Lung (tissue), 12 donors: ENCODE measurements around the gene BCL2L2. TPM values are rescaled to one million over a fixed set of nuclear protein-coding genes. Genes with fewer than 3 reads are reported as not detected.

Experiments
- ATAC-seq: fragments of 200-7000 bp; cut with Tn5 transposase; one replicate; pipeline ENCODE4 v1.9.1; 2020; ENCODE audit warnings: moderate number of reproducible peaks; ENCODE audit not compliant: insufficient read depth, low FRiP score
- DNase-seq, 3 donors: peaks; one replicate each; pipeline ENCODE4 v3.0.0-alpha.2; 2013 to 2017
- H3K27ac ChIP-seq, 2 donors: one replicate each; pipeline ENCODE4 v1.5.1; 2013; ENCODE audit warnings: mild to moderate bottlenecking in 2 of 2, moderate library complexity in 2 of 2, control low read depth in 1 of 2, inconsistent platforms in 1 of 2, low read depth in 1 of 2, low read length in 1 of 2
- H3K27me3 ChIP-seq, 3 donors: one replicate each; pipeline ENCODE4 v1.5.1; 2013; ENCODE audit warnings: low read length in 2 of 3; ENCODE audit not compliant: control insufficient read depth in 3 of 3, insufficient read depth in 3 of 3
- H3K36me3 ChIP-seq, 4 donors: one replicate each; pipeline ENCODE4 v1.5.1; 2013; ENCODE audit warnings: low read length in 4 of 4, mild to moderate bottlenecking in 1 of 4, moderate library complexity in 1 of 4; ENCODE audit not compliant: control insufficient read depth in 4 of 4, insufficient read depth in 4 of 4
- H3K4me1 ChIP-seq, 5 donors: one replicate each; pipeline ENCODE4 v1.5.1; 2013; ENCODE audit warnings: low read length in 5 of 5, mild to moderate bottlenecking in 2 of 5, moderate library complexity in 1 of 5; ENCODE audit not compliant: control insufficient read depth in 5 of 5, insufficient read depth in 5 of 5
- H3K4me3 ChIP-seq: one replicate; pipeline ENCODE4 v1.5.1; 2013; ENCODE audit warnings: mild to moderate bottlenecking, control low read depth, moderate library complexity
- H3K9ac ChIP-seq, 2 donors: one replicate each; pipeline ENCODE4 v1.5.1; 2013; ENCODE audit warnings: low read length in 2 of 2, control low read depth in 1 of 2; ENCODE audit not compliant: insufficient read depth in 1 of 2
- H3K9me3 ChIP-seq, 4 donors: one replicate each; pipeline ENCODE4 v1.5.1; 2013; ENCODE audit warnings: low read length in 3 of 4, mild to moderate bottlenecking in 1 of 4, moderate library complexity in 1 of 4; ENCODE audit not compliant: control insufficient read depth in 4 of 4, insufficient read depth in 3 of 4
- WGBS, 2 donors: extraction: QIAGEN DNeasy Blood & Tissue Kit; methylation state at CpG; one replicate each; pipeline ENCODE4 v1.1.7; 2013; 5-methylcytosine and 5-hydroxymethylcytosine counted together
- polyA plus RNA-seq, 2 donors: library from polyadenylated mRNA; stranded (reverse); fragments of 200-250 nt; gene quantifications; one replicate each; pipeline ENCODE4 v1.2.1, GENCODE V29; 2013
- total RNA-seq, 2 donors: library from RNA; depleted of rRNA in 1 of 2; stranded (reverse); fragments of >200 nt in 1 of 2; gene quantifications; one replicate each; pipeline ENCODE4 v1.2.1, GENCODE V29; 2014 to 2021
- TF ChIP-seq, protein P1 (sequence below): IDR thresholded peaks from 2 replicates; pipeline ENCODE4 v1.5.1; 2012; ENCODE audit warnings: mild to moderate bottlenecking; ENCODE audit errors: control extremely low read depth, extremely low read depth
- donor health status: control.
- donor health status: control.
- donor health status: Bipolar disorder and iron deficiency.
- donor health status: healthy.
- donor health status: DM: yes; HTN: yes; CAD: no.

BCL2L2 gene
- total and polyA plus RNA-seq, 4 donors, result 20.8 to 52.8 (median 39.8) TPM

DNA sequence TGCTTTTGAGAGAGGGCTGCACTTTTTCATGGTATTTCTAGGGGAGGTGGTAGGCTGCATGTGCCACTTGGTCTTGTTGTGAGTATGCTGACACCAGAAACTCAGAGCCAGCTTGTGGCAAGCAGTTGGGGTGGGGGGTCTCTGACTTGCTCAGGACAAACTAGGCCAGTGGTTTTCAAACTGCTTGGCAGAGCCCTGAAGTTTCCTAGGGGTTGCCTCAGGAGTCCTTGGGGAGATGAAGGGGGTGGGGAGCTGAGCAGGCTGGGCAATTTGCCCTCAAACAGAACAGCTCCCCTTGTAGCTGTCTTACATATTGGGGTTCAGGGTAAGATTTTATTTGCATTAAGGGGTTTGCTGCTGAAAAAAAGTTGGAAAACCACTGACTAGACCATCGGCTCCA is 3.9 kb downstream of the BCL2L2 start:
- no peak for ATAC-seq
- H3K36me3 ChIP-seq, result peaks cover 0 to 31% (median 18%) of the 10 kb centered on the region in 4 donors
- DNase-seq, result no peak

GRCh38 chr14:23316300-23316699 is 9.7 kb downstream of the BCL2L2 start:
- Histone ChIP-seq H3K27ac (no peak overlapping the region), H3K9ac (no peak overlapping the region), H3K4me1 (peaks cover 0 to 6% (median 4%) of the 10 kb centered on the region in 5 donors), H3K9me3 (no peaks in the 10 kb centered on the region), H3K36me3 (peaks cover 0 to 8% (median 0%) of the 10 kb centered on the region in 4 donors), H3K27me3 (no peaks in the 10 kb centered on the region), H3K4me3 (no peak overlapping the region)
- no peak for ATAC-seq
- 92 to 97% methylated on average over 5 of the region's 5 CpGs for WGBS, 2 donors
- TF ChIP-seq, protein P1, sequence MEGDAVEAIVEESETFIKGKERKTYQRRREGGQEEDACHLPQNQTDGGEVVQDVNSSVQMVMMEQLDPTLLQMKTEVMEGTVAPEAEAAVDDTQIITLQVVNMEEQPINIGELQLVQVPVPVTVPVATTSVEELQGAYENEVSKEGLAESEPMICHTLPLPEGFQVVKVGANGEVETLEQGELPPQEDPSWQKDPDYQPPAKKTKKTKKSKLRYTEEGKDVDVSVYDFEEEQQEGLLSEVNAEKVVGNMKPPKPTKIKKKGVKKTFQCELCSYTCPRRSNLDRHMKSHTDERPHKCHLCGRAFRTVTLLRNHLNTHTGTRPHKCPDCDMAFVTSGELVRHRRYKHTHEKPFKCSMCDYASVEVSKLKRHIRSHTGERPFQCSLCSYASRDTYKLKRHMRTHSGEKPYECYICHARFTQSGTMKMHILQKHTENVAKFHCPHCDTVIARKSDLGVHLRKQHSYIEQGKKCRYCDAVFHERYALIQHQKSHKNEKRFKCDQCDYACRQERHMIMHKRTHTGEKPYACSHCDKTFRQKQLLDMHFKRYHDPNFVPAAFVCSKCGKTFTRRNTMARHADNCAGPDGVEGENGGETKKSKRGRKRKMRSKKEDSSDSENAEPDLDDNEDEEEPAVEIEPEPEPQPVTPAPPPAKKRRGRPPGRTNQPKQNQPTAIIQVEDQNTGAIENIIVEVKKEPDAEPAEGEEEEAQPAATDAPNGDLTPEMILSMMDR, result no peak
- DNase-seq, result no peak

More for the DNA sequence above, 3.9 kb downstream of the BCL2L2 start:
- WGBS, 2 donors, result 92 to 97% methylated on average over 1 of the region's 1 CpG
- Histone ChIP-seq H3K4me3 (no peak overlapping the region), H3K9ac (no peak overlapping the region), H3K27ac (no peak overlapping the region), H3K9me3 (no peaks in the 10 kb centered on the region), H3K4me1 (peaks cover 0 to 21% (median 12%) of the 10 kb centered on the region in 5 donors), H3K27me3 (no peaks in the 10 kb centered on the region)
- TF ChIP-seq, protein P1, result no peak

DNA sequence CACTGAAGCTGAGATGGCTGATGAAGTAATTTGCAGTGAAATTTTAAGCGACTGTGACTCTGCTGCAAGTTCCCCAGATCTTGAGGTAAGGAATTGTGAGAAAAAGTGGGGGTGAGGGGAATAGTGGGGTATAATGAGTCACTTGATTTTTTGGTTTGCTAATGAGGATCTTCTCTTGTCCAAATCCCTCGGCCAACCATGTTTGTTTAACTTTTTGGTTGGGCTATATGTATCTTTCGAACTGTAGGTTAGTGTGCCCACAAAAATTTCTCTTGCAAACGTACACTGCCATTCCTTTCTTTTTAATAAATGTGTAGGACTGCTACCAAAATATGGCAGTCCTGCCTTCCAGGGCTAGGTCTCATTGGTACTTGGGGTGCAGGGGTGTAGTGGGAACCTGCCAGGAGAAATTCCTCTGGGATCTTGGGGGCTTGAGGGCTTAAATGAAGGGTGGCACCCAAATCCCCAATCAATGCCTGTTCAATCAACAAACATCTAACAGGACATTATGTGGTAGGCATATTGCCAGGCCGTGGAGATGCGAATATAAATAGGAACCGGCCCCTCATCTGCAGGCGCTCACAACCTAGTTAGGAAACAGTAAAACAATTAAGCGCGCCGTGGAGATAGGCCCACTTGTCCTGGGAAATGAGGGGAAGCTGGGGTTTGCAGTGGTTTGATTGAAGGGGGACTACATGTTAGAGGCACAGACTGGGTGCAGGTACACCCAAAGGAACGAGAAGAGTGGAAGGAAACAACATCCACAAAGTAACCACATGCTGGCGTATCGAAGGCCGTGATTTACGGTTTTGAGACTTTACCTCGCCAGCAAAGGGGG is 13.3 kb downstream of the BCL2L2 start:
- peak overlapping the region; percentile 42 for H3K4me3 ChIP-seq
- TF ChIP-seq, protein P1, result no peak
- WGBS, 2 donors, result 72 to 85% methylated on average over 17 of the region's 17 CpGs
- H3K9ac ChIP-seq, result peak overlapping the region in 1 of 2 donors; percentile 80
- no peaks in the 10 kb centered on the region for H3K27me3 ChIP-seq
- ATAC-seq (no peak), DNase-seq (peak in 2 of 3 donors; percentile 9 to 15)
- peak overlapping the region; percentile 85 to 98 for H3K27ac ChIP-seq
- H3K36me3 ChIP-seq, result peaks cover 11 to 28% (median 20%) of the 10 kb centered on the region in 4 donors
- peaks cover 0 to 15% (median 5%) of the 10 kb centered on the region in 5 donors for H3K4me1 ChIP-seq
- no peaks in the 10 kb centered on the region for H3K9me3 ChIP-seq
